ENCODE results near the gene CMTM1.
"Not testable (repeated sequence)": the region's sequence is repeated elsewhere in the genome, so short reads cannot be mapped to it uniquely, and the experiment has no call there.

CMTM1 gene

GRCh38 chr16:66563574-66564334, 2.5 kb upstream of the CMTM1 start:
- no peak for DNase-seq

DNA sequence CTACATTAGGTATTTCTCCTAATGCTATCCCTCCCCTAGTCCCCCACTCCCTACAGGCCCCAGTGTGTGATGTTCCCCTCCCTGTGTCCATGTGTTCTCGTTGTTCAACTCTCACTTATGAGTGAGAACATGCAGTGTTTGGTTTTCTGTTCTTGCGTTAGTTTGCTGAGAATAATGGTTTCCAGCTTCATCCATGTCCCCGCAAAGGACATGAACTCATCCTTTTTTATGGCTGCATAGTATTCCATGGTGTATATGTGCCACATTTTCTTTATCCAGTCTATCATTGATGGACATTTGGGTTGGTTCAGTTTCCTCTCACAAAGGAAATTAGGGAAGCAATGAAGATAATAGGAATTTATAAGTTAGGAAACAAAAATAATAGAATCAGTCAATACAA, 1.0 kb downstream of the CMTM1 start:
- not testable (repeated sequence) for DNase-seq

DNA sequence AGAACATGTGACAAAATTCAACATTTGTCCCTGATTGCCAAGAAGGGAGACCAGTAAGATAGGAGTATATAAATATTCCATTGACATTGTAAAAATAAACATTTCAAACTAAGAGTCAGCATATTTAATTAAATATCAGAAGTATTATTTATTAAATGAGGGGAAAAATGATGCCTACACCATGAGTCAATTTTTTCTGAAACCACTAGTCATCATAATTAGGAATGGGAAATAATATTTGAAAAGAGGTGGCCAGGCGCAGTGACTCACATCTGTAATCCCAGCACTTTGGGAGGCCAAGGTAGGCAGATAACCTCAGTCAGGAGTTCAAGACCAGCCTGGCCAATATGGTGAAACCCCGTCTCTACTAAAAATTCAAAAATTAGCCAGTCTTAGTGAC, 2.1 kb downstream of the CMTM1 start:
- DNase-seq, result no peak

DNA sequence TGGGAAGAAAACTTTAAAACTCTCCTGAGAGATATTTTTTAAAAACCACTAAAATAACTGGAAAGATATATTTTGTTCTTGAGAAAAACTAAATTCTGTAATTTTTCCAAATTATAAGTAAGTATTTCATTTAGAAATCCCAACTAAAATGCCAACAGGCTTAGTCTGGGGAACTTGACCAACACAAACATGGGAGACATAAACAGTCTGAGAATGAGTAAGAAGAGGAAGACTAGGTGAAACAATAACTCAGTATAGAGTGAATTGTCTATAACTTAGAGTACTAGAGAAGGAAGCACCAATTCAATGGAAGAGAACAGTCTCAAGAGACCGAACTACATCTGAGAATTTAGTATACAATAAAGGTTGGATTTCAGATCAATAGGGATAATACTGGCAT, 2.9 kb downstream of the CMTM1 start:
- DNase-seq, result no peak

DNA sequence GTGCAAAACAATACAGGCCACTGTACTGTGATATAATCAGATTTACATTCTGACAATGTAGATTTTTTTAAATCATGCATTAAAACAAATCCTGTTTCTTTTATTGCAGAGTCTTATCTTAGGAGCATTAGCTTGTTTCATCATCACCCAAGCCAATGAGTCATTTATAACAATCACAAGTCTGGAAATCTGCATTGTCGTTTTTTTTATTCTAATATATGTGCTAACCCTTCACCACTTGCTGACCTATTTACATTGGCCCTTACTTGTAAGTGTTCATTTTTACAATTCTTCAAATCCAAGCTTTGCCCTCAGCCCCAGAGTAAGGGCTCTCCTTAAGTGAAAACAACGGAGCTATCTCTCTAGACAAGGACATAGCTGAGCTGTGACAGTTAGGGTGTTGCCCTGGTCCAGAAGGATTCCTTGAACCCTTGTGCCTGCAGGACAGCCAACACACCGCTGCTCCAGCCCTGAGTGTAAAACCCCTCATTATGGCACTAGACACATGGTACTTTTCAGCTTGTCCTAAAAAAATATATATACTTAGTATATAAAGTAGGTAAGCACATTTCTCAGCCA, 3.7 kb downstream of the CMTM1 start:
- DNase-seq, result no peak

DNA sequence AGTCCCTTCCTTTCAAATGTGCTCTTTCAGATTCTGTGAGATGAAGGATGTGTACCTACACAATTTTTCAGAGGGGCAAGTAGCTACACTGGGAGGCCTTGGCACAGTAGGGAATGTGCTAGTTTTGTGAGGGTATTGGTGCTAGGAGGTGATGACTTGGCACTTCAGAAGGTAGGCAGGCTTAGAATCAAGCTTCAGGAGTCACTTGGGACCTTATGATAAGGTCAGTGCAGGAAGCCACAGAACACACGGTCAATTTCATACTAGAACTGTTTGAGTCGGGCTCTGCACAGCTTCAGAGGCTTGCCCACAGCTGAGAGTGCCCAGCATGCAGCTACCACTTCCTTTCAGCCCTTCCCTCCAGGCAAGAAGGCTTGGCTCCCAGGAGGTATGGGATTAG, 6.1 kb downstream of the CMTM1 start:
- no peak for DNase-seq

DNA sequence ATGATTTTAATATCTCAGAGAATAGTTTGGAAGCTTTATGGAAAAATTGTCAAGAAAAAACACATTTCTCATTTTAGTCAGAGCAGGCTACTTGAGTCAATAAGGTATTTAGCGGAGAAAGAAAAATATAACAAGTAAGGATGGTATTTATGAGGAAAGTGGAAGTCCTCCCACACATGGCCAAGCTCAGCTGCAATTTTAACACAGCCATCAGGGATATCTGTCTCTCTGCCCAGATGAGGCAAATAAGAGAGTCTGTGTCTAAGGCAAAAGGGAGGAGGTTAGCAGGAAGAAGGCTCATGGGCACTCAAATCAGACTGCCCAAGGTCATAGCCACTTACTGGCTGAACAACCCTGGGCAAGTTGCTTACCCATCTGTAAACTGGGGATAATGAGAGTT, 7.8 kb downstream of the CMTM1 start:
- no peak for DNase-seq

DNA sequence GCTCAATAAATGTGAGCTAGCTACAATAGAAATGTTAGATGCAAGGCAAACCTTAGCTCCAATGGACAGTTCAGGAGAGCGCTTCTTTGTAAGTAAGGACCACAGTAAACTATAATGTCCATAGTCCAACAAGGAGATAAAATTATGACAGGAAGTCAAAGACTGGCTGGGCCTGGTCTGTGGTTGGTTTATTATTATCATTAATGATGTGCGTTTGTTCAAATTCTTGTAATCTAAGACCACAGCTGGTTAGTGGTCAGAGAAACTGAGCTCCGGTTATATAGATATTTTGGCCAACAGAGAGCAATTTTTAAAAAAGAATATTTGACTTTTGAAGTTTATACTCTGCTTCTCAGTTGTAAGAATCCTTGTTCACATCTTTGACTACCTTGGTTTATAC, 8.3 kb downstream of the CMTM1 start:
- DNase-seq, result no peak

DNA sequence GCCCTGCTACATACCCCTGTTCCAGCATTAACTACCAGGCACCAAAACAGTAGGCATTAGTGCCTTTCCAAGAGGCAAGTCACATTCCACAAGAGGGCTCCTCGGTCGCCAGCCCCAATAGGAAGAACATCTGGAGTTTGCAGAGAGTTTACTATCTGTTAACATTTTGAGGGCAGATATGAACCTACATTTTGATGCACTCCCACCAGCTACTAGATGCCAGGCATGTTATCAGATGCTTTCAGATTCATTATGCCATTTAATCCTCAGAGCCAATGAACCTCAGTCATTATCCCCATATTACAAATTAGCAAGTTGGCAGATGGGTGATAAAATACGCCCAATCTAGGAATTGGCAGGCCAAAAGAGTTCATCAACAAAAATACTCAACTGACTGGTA, 8.8 kb downstream of the CMTM1 start:
- DNase-seq, result no peak

DNA sequence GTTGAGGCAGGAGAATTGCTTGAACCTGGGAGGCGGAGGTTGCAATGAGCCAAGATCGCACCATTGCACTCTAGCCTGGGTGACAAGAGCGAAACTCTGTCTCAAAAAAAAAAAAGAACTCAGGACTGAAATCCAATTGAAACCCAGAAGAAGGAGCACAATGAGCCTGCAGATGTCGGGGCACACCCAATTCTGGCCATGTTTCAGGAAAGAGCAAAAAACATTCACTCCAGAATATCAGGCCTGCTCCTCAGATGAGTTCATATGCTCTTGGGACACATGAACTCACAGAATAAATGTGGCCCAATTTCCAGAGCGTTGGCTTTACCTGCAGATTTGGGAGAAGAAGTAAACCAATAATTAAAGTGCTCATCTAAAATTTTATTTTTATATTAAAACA, 10.1 kb downstream of the CMTM1 start:
- no peak for DNase-seq

DNA sequence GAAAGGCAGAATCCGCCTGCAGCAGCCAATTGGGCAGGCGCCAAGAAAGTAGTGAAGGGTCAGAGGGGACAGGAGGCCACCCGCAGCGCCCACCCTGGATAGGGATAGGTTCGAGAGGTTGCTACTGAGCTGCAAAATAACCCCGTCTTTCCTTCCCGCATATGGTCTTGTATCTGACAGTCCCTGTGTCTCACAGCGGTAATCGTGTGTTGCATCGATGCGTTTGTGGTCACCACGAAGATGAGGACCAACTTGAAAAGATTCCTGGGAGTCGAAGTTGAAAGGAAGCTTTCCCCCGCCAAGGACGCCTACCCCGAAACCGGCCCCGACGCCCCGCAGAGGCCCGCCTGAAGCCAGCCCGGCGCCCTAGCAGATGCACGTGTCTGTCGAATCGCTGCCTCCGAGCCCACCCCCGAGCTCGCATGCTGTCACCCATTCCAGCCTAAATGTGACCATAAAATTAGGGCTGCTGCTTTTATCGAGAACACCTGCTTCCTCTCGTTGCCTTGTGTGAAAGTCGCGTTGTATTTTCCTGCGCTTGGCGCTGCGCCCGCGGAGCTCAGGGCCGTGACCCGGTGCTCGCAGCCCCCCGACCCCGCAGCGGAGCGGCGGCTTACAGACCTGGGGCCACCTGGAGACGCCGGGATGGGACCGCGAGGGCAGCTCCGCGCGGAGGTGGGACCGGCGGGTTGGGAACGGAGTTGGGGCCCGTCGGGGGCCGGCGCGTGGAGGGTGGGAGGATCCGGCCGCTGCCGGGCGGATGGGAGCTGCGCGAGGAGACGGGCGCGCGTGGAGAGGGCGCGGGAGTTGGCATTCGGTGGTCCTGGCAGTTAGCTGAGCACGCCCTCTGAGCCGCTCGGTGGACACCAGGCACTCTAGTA, 12.7 kb downstream of the CMTM1 start, which contains the start of gene CMTM2:
Gene CMTM2, plus strand, starts transcription at position 813 of the 881 bp plus-strand sequence. CDS start 145 bp downstream, outside the sequence.
- DNase-seq, result no peak

GRCh38 chr16:66580605-66581209, 14.5 kb downstream of the CMTM1 start:
- DNase-seq, result no peak

DNA sequence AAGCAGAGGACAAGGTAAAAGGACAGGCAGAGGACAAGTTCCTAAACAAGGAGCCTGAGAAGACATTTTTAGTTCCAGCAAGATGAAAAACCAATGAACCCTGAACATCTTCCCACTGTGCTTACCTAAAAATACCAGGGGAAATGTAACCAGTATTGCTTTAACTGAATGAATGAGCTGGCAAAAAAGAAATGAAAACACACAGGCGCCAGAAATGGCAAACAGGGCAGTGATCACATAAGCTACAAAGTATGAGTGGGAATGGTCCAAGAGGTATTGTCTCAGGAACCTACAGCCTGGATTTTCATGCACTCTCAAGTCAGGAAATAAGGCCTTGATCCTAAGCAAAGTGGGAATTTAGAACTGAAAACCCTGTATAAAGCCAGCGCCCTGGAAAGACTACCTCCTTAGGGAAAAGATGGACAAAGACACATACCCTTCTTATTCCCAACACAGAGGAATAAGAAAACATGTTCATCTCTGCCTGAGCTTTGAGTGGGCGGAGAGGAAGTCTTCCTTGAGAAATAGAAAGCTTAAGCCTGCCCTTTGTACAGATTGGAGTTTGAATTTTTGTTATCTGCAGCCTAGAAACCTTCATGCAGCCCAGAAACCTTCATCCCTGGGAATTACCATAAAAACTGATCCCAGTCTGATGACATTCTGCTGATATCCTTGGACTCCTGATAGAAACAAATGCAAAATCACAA, 15.2 kb downstream of the CMTM1 start:
- no peak for DNase-seq

DNA sequence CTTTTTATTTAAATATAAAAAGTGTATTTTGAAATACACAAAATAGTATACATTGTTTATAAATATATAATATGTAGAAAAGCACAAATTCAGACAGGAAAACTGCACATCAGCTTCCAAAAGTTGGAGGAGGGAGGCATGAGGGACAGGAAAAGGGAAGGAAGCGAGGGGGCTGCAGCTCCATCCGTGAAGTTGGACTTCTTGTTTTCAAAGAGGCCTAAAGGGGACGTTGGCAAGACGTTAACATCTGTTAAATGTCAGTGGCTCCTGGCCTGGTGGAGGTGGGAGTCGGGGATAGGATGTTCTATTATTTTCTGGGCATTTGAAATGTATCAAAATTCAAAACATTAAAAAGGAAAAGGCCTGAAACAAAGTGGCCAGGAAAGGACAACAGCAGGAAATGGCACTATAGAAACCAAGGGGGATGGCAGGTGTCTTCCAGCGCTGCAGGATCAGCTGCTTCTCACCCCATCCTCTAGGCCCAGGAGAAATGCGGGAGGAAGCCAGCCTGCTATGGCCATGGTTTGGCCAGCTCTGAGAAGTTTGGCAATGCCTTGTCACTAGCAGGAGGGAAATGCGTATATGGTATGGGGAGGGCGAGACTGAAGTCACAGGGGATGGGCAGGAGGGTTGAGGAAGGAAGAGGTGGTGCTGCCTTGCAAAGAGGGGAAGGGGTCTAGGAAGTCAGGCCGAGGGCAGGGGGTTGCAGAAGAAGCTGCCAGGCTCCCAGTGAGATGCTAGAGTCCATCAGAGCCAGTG, 19.4 kb downstream of the CMTM1 start:
- no peak for DNase-seq

- DNase-seq, result no peak
Observed at GRCh38 chr16:66587881-66588600, 21.8 kb downstream of the CMTM1 start.

- DNase-seq, result no peak
Observed at GRCh38 chr16:66588981-66589713, 22.9 kb downstream of the CMTM1 start.

DNA sequence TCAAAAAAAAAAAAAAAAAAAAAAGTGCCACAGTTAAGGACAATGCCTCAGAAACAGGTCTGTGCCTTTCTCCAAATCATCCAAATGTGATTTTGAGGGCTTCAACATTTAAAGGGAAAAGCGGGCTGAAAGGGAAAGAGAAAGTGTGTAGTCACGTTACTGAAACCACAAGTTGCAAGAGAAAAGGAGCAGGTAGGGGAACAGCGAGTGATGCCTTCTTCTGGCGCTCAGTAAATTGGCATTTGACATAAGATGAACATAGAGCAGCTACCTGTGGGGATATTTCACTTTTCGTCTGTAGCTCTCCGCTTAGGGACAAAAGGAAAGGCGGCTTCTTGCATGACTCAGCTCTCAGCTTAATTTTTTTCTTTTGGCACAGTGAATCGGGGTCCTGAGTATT, 24.1 kb downstream of the CMTM1 start:
- no peak for DNase-seq

DNA sequence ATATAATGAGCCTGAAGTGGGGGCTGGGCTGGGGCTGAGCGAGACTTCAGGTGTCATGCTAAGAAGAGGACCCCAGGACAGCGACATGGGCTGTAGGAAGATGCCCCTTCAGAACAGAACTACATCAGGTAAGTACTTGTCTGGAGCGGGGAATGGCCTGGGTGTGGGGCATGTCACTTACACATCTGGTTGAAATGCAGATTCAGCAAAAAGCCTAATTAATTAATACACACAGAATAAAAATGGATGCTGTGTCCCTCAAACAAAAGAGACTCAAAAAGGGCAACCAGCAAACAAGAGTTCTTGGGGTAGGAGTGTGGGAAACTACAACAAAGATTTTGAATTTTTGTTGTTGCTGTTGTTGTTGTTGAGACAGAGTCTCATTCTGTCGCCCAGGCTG, 24.8 kb downstream of the CMTM1 start:
- DNase-seq, result no peak

DNA sequence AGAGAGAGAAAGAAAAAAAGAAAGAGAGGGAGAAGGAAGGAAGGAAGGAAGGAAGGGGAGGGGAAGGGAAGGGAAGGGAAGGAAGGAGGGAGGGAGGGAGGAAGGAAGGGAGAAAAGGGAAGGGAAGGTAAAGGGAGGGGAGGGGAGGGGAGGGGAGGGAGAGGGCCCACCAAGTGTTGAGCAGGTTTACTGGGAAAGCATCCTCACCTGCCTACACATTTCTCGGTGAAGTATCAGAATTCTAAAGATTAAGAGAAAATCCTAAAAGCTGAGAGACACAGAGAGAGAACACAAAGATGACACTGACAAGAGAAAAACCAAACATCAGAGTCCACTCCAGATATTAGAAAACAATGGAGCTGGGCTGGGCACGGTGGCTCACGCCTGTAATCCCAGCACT, 26.0 kb downstream of the CMTM1 start:
- DNase-seq, result no peak

DNA sequence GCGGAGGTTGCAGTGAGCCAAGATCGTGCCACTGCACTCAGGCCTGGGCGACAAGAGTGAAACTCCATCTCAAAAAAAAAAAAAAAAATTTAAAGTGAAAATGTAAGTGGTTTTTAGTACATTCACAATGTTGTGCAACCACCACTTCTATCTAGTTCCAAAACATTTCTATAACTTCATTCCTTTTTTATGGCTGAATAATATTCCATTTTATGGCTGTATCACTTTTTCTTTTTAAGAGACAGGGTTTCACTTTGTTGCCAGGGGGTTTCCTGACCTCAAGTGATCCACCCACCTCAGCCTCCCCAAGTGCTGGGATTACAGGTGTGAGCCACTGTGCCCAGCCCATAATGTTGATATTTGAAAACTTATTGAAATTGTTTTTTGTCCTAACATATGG, 26.6 kb downstream of the CMTM1 start:
- no peak for DNase-seq

DNA sequence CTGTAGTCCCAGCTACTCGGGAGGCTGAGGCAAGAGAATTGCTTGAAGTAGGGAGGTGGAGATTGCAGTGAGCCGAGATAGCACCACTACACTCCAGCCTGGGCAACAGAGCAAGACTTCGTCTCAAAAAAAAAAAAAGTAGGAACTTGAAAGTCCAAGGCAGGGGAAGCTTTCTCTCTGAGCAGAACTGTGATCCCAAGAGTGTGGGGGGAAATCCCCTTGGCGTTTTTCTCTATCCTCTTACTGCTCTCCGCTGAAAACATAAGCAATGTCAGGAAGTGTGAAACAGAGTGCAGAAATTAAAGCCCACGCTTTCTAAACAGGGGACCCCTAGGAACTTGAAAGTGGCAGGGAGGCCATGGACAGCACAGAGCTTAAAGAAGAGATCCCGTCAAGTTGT, 28.5 kb downstream of the CMTM1 start:
- DNase-seq, result no peak

Measured in COR-L47 (cell line).